ENCODE data around the gene FSTL4. TPM values are rescaled to one million over a fixed set of nuclear protein-coding genes. Genes with fewer than 3 reads are reported as not detected.

FSTL4 gene
- total RNA-seq, 2 donors from 2014 or later = 4.4 to 5.5 TPM

DNA sequence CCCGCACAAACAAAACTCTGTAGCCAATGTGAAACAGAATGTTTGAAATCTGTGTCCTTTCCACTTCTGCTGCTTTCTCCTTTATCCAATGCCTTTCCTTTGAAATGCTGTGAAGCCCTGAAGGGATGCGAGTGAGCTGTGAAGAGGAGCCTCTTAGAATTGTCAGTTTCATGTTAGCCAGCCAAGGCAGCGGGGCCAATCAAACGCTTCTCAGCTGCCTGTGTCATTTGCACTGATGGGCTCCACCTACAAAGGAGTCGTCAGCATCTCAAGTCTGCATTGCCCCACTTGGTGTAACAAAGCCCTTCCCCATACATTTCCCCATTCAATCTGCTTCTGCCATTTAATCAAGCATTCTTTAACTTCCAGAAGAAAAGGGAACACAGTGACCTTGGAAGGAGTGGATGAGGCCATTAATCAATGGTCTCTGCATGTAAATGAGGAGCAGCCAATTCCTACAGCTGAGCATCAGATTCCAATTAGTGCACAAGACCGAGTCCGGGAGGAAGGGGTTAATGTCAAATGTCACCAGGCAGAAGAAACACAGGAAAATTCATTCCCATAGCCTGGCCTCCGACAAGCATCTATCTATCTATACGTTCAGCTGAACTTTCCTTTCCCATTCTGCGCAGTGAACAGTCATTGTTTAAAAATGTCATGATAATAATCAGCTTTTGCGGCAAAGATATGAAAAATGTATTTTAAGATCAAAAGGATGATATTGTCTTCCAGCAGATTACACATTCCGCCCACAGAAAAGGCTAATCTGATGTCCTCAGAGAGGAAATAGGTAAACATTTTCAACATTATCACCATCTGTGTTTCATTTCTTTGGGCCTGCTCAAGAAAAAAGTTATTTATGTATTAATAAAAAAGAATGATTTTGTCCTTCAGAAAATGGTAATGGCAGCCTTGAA is 154.6 kb downstream of the FSTL4 start:
- H3K36me3 Mint-ChIP-seq (ENCODE audit: low read depth) = no peaks in the 10 kb centered on the region
- H3K4me1 Mint-ChIP-seq = no peaks in the 10 kb centered on the region
- H3K9me3 Mint-ChIP-seq = no peaks in the 10 kb centered on the region
- no peak overlapping the region for H3K27ac Mint-ChIP-seq
- Histone ChIP-seq H3K4me1 (ENCODE audit: control insufficient read depth, insufficient read depth, low read length) (no peaks in the 10 kb centered on the region), H3K36me3 (ENCODE audit: control insufficient read depth, insufficient read depth, low read length) (no peaks in the 10 kb centered on the region), H3K27me3 (ENCODE audit: control insufficient read depth, insufficient read depth, low read length, poor library complexity, severe bottlenecking) (no peaks in the 10 kb centered on the region), H3K9ac (ENCODE audit: extremely low read depth, low read length, poor library complexity, severe bottlenecking) (no peak overlapping the region), H3K27ac (ENCODE audit: low read depth, low read length) (no peak overlapping the region), H3K9me3 (ENCODE audit: control insufficient read depth, low read length) (no peaks in the 10 kb centered on the region), H3K4me3 (ENCODE audit: low read length) (no peak overlapping the region)
- peak; percentile 42 for DNase-seq
- H3K4me3 Mint-ChIP-seq = no peak overlapping the region
- TF ChIP-seq, protein P1, sequence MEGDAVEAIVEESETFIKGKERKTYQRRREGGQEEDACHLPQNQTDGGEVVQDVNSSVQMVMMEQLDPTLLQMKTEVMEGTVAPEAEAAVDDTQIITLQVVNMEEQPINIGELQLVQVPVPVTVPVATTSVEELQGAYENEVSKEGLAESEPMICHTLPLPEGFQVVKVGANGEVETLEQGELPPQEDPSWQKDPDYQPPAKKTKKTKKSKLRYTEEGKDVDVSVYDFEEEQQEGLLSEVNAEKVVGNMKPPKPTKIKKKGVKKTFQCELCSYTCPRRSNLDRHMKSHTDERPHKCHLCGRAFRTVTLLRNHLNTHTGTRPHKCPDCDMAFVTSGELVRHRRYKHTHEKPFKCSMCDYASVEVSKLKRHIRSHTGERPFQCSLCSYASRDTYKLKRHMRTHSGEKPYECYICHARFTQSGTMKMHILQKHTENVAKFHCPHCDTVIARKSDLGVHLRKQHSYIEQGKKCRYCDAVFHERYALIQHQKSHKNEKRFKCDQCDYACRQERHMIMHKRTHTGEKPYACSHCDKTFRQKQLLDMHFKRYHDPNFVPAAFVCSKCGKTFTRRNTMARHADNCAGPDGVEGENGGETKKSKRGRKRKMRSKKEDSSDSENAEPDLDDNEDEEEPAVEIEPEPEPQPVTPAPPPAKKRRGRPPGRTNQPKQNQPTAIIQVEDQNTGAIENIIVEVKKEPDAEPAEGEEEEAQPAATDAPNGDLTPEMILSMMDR (conservative IDR thresholded peaks at IDR 0.05) = no peak
- WGBS, 2 experiments (ENCODE audit: insufficient coverage in 1 of 2, insufficient read length in 1 of 2) = 83 to 89% methylated on average over 8 to 11 of the region's 12 CpGs
- H3K27me3 Mint-ChIP-seq (ENCODE audit: insufficient read depth) = no peaks in the 10 kb centered on the region

DNA sequence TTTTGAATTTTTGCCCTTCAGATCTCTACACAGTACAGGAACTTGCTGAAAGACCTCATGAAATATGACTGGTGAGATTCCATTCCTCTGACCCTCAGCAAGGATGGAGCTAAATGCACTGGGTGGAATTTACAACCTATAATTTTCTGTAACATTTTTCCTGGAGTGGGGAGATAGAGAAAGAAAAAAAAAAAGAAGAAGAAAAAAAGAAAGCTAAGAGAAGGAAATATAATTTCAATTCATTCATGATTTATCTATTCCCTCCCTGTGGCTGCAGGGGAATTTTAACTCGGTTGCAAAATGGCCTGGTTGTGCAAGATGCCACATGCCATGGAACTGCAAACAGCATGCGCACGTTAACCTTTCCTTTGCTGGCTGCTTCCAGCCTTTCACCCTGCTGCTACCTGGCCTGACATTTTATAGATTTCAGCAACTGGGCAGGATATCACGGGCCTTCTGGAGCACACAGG is 155.4 kb downstream of the FSTL4 start:
- H3K27me3 Mint-ChIP-seq (ENCODE audit: insufficient read depth) = no peaks in the 10 kb centered on the region
- Histone ChIP-seq H3K4me1 (ENCODE audit: control insufficient read depth, insufficient read depth, low read length) (no peaks in the 10 kb centered on the region), H3K36me3 (ENCODE audit: control insufficient read depth, insufficient read depth, low read length) (no peaks in the 10 kb centered on the region), H3K27ac (ENCODE audit: low read depth, low read length) (no peak overlapping the region), H3K4me3 (ENCODE audit: low read length) (no peak overlapping the region), H3K27me3 (ENCODE audit: control insufficient read depth, insufficient read depth, low read length, poor library complexity, severe bottlenecking) (no peaks in the 10 kb centered on the region), H3K9ac (ENCODE audit: extremely low read depth, low read length, poor library complexity, severe bottlenecking) (no peak overlapping the region), H3K9me3 (ENCODE audit: control insufficient read depth, low read length) (no peaks in the 10 kb centered on the region)
- H3K9me3 Mint-ChIP-seq = no peaks in the 10 kb centered on the region
- H3K4me1 Mint-ChIP-seq = no peaks in the 10 kb centered on the region
- no peaks in the 10 kb centered on the region for H3K36me3 Mint-ChIP-seq (ENCODE audit: low read depth)
- peak; percentile 20 for DNase-seq
- no peak overlapping the region for H3K27ac Mint-ChIP-seq
- TF ChIP-seq, protein P1 (conservative IDR thresholded peaks at IDR 0.05) = no peak
- WGBS, 2 experiments (ENCODE audit: insufficient coverage in 1 of 2, insufficient read length in 1 of 2) = 88 to 93% methylated on average over 4 of the region's 4 CpGs
- H3K4me3 Mint-ChIP-seq = no peak overlapping the region

DNA sequence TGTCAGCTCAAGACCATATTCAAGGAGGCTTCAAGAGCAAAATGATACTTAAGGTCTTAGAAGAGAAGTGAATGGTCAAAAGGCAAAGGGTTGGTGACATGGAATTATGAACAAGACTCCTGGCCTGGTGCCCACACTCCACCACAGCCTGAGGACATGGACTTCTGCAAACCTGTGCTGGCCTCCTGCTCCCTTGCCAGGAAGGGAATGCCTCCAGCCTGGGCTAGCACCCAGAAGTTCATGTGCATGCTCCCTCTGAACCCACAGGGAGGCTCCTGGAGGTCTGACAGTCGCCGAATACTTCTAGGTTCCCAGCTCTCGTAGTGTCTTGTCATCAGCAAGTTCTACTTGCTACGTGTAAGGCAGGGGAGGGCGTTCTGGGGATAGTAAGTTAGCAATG is 156.7 kb downstream of the FSTL4 start:
- WGBS, 2 experiments (ENCODE audit: insufficient coverage in 1 of 2, insufficient read length in 1 of 2) = 95 to 98% methylated on average over 5 of the region's 5 CpGs

More for the DNA sequence above, 156.7 kb downstream of the FSTL4 start:
- Mint-ChIP-seq H3K9me3 (no peaks in the 10 kb centered on the region), H3K36me3 (ENCODE audit: low read depth) (no peaks in the 10 kb centered on the region), H3K27ac (no peak overlapping the region), H3K4me3 (no peak overlapping the region), H3K4me1 (no peaks in the 10 kb centered on the region), H3K27me3 (ENCODE audit: insufficient read depth) (no peaks in the 10 kb centered on the region)
- DNase-seq = no peak
- TF ChIP-seq, protein P1 (conservative IDR thresholded peaks at IDR 0.05) = no peak
- Histone ChIP-seq H3K9ac (ENCODE audit: extremely low read depth, low read length, poor library complexity, severe bottlenecking) (no peak overlapping the region), H3K27me3 (ENCODE audit: control insufficient read depth, insufficient read depth, low read length, poor library complexity, severe bottlenecking) (no peaks in the 10 kb centered on the region), H3K9me3 (ENCODE audit: control insufficient read depth, low read length) (no peaks in the 10 kb centered on the region), H3K36me3 (ENCODE audit: control insufficient read depth, insufficient read depth, low read length) (no peaks in the 10 kb centered on the region), H3K27ac (ENCODE audit: low read depth, low read length) (no peak overlapping the region), H3K4me1 (ENCODE audit: control insufficient read depth, insufficient read depth, low read length) (no peaks in the 10 kb centered on the region), H3K4me3 (ENCODE audit: low read length) (no peak overlapping the region)
